Gastroesophageal sphincter (tissue), 3 donors: ENCODE results near the gene ATG2A.

Experiments
- EP300 ChIP-seq: sonication (generic); formaldehyde crosslinking; IDR thresholded peaks from one replicate; pipeline ENCODE4 v1.6.1; 2017; ENCODE audit warnings: antibody characterized with exemption, mild to moderate bottlenecking
- POLR2A ChIP-seq, 2 donors: fragments of 450-650 bp; IDR thresholded peaks; one replicate each; pipeline ENCODE4 v1.6.1; 2017; ENCODE audit warnings: antibody characterized with exemption in 2 of 2, mild to moderate bottlenecking in 2 of 2, moderate library complexity in 1 of 2
- POLR2AphosphoS5 ChIP-seq: sonication (generic); formaldehyde crosslinking; IDR thresholded peaks from one replicate; pipeline ENCODE4 v1.6.1; 2017; ENCODE audit warnings: antibody characterized with exemption
- TF ChIP-seq, protein P1 (sequence below), 4 experiments: fragments of 200-600 bp in 2 of 4; fragments of 450-650 bp in 2 of 4; sonication (generic) in 1 of 4; IDR thresholded peaks; one replicate each; pipeline ENCODE4 v1.5.1; 2017 to 2019; ENCODE audit warnings: antibody characterized with exemption in 4 of 4, mild to moderate bottlenecking in 2 of 4, moderate library complexity in 2 of 4

DNA sequence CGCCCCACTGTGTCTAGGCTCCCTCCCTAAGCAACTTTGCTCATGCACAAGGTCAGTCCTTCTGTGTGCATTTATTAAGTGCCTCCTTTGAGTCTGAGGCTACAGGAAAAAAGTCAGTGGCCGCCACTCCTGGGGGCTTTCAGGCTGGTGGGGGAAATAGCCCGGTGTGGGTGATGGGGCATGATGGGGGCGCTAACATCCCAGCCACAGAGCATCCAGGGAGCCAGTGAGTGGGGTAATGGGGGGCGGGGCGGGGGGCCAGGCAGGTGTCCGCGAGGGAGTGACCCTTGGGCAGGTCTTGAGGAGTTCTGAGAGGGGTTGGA is 28.6 kb downstream of the ATG2A start:
- TF ChIP-seq, protein P1, sequence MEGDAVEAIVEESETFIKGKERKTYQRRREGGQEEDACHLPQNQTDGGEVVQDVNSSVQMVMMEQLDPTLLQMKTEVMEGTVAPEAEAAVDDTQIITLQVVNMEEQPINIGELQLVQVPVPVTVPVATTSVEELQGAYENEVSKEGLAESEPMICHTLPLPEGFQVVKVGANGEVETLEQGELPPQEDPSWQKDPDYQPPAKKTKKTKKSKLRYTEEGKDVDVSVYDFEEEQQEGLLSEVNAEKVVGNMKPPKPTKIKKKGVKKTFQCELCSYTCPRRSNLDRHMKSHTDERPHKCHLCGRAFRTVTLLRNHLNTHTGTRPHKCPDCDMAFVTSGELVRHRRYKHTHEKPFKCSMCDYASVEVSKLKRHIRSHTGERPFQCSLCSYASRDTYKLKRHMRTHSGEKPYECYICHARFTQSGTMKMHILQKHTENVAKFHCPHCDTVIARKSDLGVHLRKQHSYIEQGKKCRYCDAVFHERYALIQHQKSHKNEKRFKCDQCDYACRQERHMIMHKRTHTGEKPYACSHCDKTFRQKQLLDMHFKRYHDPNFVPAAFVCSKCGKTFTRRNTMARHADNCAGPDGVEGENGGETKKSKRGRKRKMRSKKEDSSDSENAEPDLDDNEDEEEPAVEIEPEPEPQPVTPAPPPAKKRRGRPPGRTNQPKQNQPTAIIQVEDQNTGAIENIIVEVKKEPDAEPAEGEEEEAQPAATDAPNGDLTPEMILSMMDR (IDR thresholded peaks at IDR 0.05): no peak
- TF ChIP-seq EP300 (no peak), POLR2AphosphoS5 (no peak), POLR2A (IDR thresholded peaks at IDR 0.05) (no peak)
